ENCODE measurements around the gene TLX2. TPM values are rescaled to one million over a fixed set of nuclear protein-coding genes. Genes with fewer than 3 reads are reported as not detected.

TLX2 gene
- total RNA-seq, 1 donor from 2014 or later = not detected

- DNase-seq (ENCODE audit: low spot score) = no peak
- intact Hi-C loops (cut with DNase I) = no loop called here
- ATAC-seq = no peak
These were observed 20.7 kb upstream of the TLX2 start for GRCh38 chr2:74493546-74493945.

GRCh38 chr2:74495440-74495839 is 18.8 kb upstream of the TLX2 start:
- no peak for DNase-seq (ENCODE audit: low spot score)
- intact Hi-C loops (cut with DNase I) = no loop called here
- ATAC-seq = no peak

- DNase-seq (ENCODE audit: low spot score) (no peak), ATAC-seq (no peak)
- intact Hi-C loops (cut with DNase I) = no loop called here
These were observed 17.1 kb upstream of the TLX2 start for GRCh38 chr2:74496997-74497776.

- DNase-seq (ENCODE audit: low spot score) (no peak), ATAC-seq (peak; percentile 17)
- intact Hi-C loops (cut with DNase I) = no loop called here
These were observed 16.3 kb upstream of the TLX2 start for GRCh38 chr2:74497777-74498499.

GRCh38 chr2:74498500-74499266 is 15.6 kb upstream of the TLX2 start:
- intact Hi-C loops (cut with DNase I) = no loop called here
- no peak for DNase-seq (ENCODE audit: low spot score)
- no peak for ATAC-seq

GRCh38 chr2:74499267-74499939 is 14.8 kb upstream of the TLX2 start, which contains the start of gene LBX2:
Gene LBX2 (minus strand): TSS chr2:74499603. CDS start chr2:74499537, 66 bp downstream.
- ATAC-seq (no peak), DNase-seq (ENCODE audit: low spot score) (no peak)
- intact Hi-C loops (cut with DNase I) = no loop called here

- DNase-seq (ENCODE audit: low spot score) = no peak
- intact Hi-C loops (cut with DNase I) = no loop called here
- no peak for ATAC-seq
These were observed 14.2 kb upstream of the TLX2 start for GRCh38 chr2:74499940-74500577.

- no peak for DNase-seq (ENCODE audit: low spot score)
- no peak for ATAC-seq
- intact Hi-C loops (cut with DNase I) = no loop called here
These were observed 13.7 kb upstream of the TLX2 start for GRCh38 chr2:74500578-74500946.

GRCh38 chr2:74501335-74502071 is 12.7 kb upstream of the TLX2 start:
- ATAC-seq = no peak
- intact Hi-C loops (cut with DNase I) = no loop called here
- no peak for DNase-seq (ENCODE audit: low spot score)

- intact Hi-C loops (cut with DNase I) = no loop called here
- ATAC-seq (no peak), DNase-seq (ENCODE audit: low spot score) (no peak)
These were observed 12.0 kb upstream of the TLX2 start for GRCh38 chr2:74502147-74502719.

- intact Hi-C loops (cut with DNase I) = no loop called here
- ATAC-seq (peak; percentile 68), DNase-seq (ENCODE audit: low spot score) (peak; percentile 89)
These were observed 11.3 kb upstream of the TLX2 start for GRCh38 chr2:74502720-74503505.

- DNase-seq (ENCODE audit: low spot score) (no peak), ATAC-seq (no peak)
- intact Hi-C loops (cut with DNase I) = no loop called here
These were observed 10.5 kb upstream of the TLX2 start for GRCh38 chr2:74503506-74504475.

- no peak for ATAC-seq
- intact Hi-C loops (cut with DNase I) = no loop called here
- no peak for DNase-seq (ENCODE audit: low spot score)
These were observed 9.7 kb upstream of the TLX2 start for GRCh38 chr2:74504591-74504990.

GRCh38 chr2:74505448-74506246 is 8.6 kb upstream of the TLX2 start:
- ATAC-seq (no peak), DNase-seq (ENCODE audit: low spot score) (no peak)
- intact Hi-C loops (cut with DNase I) = no loop called here

All from sciatic nerve (tissue), 2 donors.